Measurements from ENCODE around the gene AHRR.
"Not testable (repeated sequence)": the region's sequence is repeated elsewhere in the genome, so short reads cannot be mapped to it uniquely, and the experiment has no call there.

- TF ChIP-seq CTCF, POLR2A (IDR thresholded peaks at IDR 0.05): not testable (repeated sequence)
Observed at GRCh38 chr5:369869-370236, 48.3 kb downstream of the AHRR start.
